CD4-positive, alpha-beta memory T cell (primary cell): Measurements from ENCODE around the gene RHBDL1. TPM values are rescaled to one million over a fixed set of nuclear protein-coding genes. Genes with fewer than 3 reads are reported as not detected.

Source experiments
- CTCF ChIA-PET: fragments of 350-600 bp; sonication (Branson Sonifier 250); formaldehyde crosslinking; loops from one replicate; lab custom pipeline; 2021; ENCODE audit warnings: inconsistent platforms; ENCODE audit not compliant: partially characterized antibody; lab: Charles Lee
- POLR2A ChIA-PET: fragments of 350-600 bp; sonication (Branson Sonifier 250); formaldehyde crosslinking; loops from one replicate; lab custom pipeline; 2021; ENCODE audit not compliant: partially characterized antibody; lab: Charles Lee
- DNase-seq, 5 donors: peaks; one replicate each; pipeline versions ENCODE4 v3.0.0 to v3.0.0-alpha.2; 2020 to 2022; ENCODE audit warnings: mixed read lengths in 1 of 5
- H3K27ac ChIP-seq: one replicate; pipeline ENCODE4 v1.7.0; 2013; ENCODE audit warnings: low read depth, low read length
- H3K27me3 ChIP-seq: 2 replicates; pipeline ENCODE4 v1.7.0; 2013; ENCODE audit warnings: mild to moderate bottlenecking, low read length, moderate library complexity; ENCODE audit not compliant: insufficient read depth
- H3K36me3 ChIP-seq: 2 replicates; pipeline ENCODE4 v1.7.0; 2013; ENCODE audit warnings: mild to moderate bottlenecking, low read length, moderate library complexity; ENCODE audit not compliant: insufficient read depth
- H3K4me1 ChIP-seq: 2 replicates; pipeline ENCODE4 v1.7.0; 2013; ENCODE audit warnings: mild to moderate bottlenecking, low read length, moderate library complexity; ENCODE audit not compliant: insufficient read depth
- H3K4me3 ChIP-seq, 2 donors: one replicate each; pipeline ENCODE4 v1.7.0; 2013; ENCODE audit warnings: low read length in 2 of 2, mild to moderate bottlenecking in 1 of 2
- H3K9me3 ChIP-seq, 2 donors: one replicate each; pipeline ENCODE4 v1.7.0; 2013; ENCODE audit warnings: low read length in 2 of 2, control low read depth in 1 of 2; ENCODE audit not compliant: control insufficient read depth in 1 of 2
- H3K27ac Mint-ChIP-seq, 7 donors: one replicate each; pipeline ENCODE4 v1.8.0; 2020 to 2021; ENCODE audit warnings: mixed read lengths in 7 of 7, mild to moderate bottlenecking in 6 of 7, inconsistent platforms in 3 of 7, moderate library complexity in 3 of 7
- H3K27me3 Mint-ChIP-seq, 2 donors: one replicate each; pipeline ENCODE4 v1.8.0; 2020 to 2021; ENCODE audit warnings: mixed read lengths in 2 of 2
- H3K36me3 Mint-ChIP-seq, 2 donors: one replicate each; pipeline ENCODE4 v1.8.0; 2020 to 2021; ENCODE audit warnings: mixed read lengths in 2 of 2, inconsistent platforms in 1 of 2, mild to moderate bottlenecking in 1 of 2
- H3K4me1 Mint-ChIP-seq, 4 donors: one replicate each; pipeline ENCODE4 v1.8.0; 2020 to 2021; ENCODE audit warnings: mixed read lengths in 4 of 4, mild to moderate bottlenecking in 1 of 4
- H3K4me3 Mint-ChIP-seq, 8 donors: one replicate each; pipeline ENCODE4 v1.8.0; 2020 to 2021; ENCODE audit warnings: mixed read lengths in 8 of 8, mild to moderate bottlenecking in 7 of 8, moderate library complexity in 6 of 8, inconsistent platforms in 3 of 8
- H3K9me3 Mint-ChIP-seq, 8 donors: one replicate each; pipeline ENCODE4 v1.8.0; 2020 to 2021; ENCODE audit warnings: mixed read lengths in 8 of 8, mild to moderate bottlenecking in 5 of 8, inconsistent platforms in 3 of 8, moderate library complexity in 1 of 8
- intact Hi-C: fragments of 100-400 bp; cut with micrococcal nuclease; formaldehyde crosslinking; loops from one replicate; pipeline ENCODE4 v1.15.1; 2023
- polyA plus RNA-seq, 2 donors: library from polyadenylated mRNA; unstranded; fragments of 300-500 nt; fragmentation: Illumina TruSeq; gene quantifications; one replicate each; pipeline ENCODE4 v1.2.3, GENCODE V29; 2021
- total RNA-seq, 2 experiments: library from RNA; stranded (reverse); gene quantifications; one replicate each; pipeline ENCODE4 v1.2.3, GENCODE V29; 2021

Gene RHBDL1
- total RNA-seq (1 to 10 TPM; 2.2 to 2.4 TPM), polyA plus RNA-seq (1 to 10 TPM; 2.1 to 2.8 TPM)

DNA sequence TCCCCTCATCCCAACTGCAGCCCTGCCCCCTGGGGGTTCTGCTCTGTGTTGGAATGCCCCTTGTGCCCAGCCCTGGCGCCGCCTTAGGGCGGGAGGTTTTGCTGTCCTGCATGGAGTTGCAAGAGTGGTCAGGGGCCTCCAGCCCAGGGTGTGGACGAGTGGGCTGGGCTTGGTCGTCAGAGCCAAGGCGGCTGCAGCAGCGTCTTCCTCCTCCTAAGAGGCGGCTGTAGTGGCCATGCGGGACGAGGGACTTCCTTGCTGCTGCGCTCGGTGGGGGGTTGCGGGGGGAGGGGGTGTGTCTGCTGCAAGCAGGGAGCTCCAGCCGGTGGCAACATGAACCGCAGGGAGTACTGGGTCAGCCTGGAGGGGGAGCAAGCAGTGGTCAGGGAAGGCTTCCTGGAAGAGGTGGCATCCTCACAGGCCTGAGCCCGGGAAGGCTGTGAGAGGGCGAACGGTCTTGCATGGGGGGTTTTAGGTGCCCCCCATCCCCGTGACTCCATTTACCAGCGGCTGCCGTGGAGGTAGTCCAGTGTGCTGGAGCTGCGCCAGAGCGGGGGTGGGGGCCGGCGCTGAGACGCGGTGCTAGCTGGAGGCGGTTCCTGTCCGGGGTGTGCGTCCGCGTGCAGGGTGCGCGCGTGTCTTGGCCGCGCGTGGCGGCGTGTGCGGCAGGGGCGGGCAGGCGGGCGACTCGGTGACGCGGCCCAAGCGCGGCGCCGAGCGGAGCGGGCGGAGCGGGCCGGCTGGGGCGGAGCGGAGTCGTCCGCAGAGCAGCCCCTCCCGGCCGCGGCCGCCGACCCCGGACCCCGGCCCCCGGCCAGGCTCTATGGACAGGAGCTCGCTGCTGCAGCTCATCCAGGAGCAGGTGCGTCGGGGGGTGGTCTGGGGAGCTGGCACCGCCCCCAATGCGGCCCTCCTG is at the start of gene RHBDL1:
TSS of gene RHBDL1 (plus strand) at position 704 of the 916 bp plus-strand sequence. CDS start at position 824, 120 bp downstream.
- Mint-ChIP-seq H3K4me1 (peaks cover 5 to 30% (median 18%) of the 10 kb centered on the region in 4 donors), H3K9me3 (no peaks in the 10 kb centered on the region), H3K36me3 (peaks cover 0 to 13% of the 10 kb centered on the region in 2 donors), H3K27ac (peak within 1 kb of the TSS in 2 of 7 donors; percentile 42 to 88), H3K27me3 (no peaks in the 10 kb centered on the region), H3K4me3 (peak within 1 kb of the TSS in 5 of 8 donors; percentile 29 to 72 (median 48))
- ChIA-PET CTCF (interaction anchor here (1.6 kb wide), 1 partner anchor 37 kb away, joined by 5 read pairs; no protein-coding TSS in a partner anchor), POLR2A (interaction anchor here (0.9 to 5.3 kb wide), 8 partner anchors 9 to 50 kb away, joined by 3 to 22 read pairs (median 4); partner anchors contain the start of genes ANTKMT, JMJD8, MCRIP2 and WDR24)
- intact Hi-C loops = no loop called here
- H3K27me3 ChIP-seq = no peaks in the 10 kb centered on the region
- peak within 1 kb of the TSS in 1 of 2 donors; percentile 24 for H3K4me3 ChIP-seq
- peaks cover 18% of the 10 kb centered on the region for H3K36me3 ChIP-seq
- peaks cover 19% of the 10 kb centered on the region for H3K4me1 ChIP-seq
- H3K27ac ChIP-seq = no peak within 1 kb of the TSS
- DNase-seq = no peak
- H3K9me3 ChIP-seq = no peaks in the 10 kb centered on the region

GRCh38 chr16:625977-626765 is 49.3 kb upstream of the RHBDL1 start:
- POLR2A ChIA-PET = no interaction called here
- CTCF ChIA-PET = no interaction called here
- Histone ChIP-seq H3K27ac (no peak overlapping the region), H3K9me3 (no peaks in the 10 kb centered on the region), H3K4me3 (no peak overlapping the region), H3K27me3 (no peaks in the 10 kb centered on the region), H3K36me3 (no peaks in the 10 kb centered on the region), H3K4me1 (peaks cover 4% of the 10 kb centered on the region)
- intact Hi-C loops = no loop called here
- Mint-ChIP-seq H3K4me3 (no peak overlapping the region), H3K9me3 (no peaks in the 10 kb centered on the region), H3K27ac (peak overlapping the region in 1 of 7 donors; percentile 53), H3K27me3 (no peaks in the 10 kb centered on the region), H3K4me1 (no peaks in the 10 kb centered on the region), H3K36me3 (peaks cover 0 to 7% of the 10 kb centered on the region in 2 donors)
- DNase-seq = peak in 1 of 5 donors; percentile 12

DNA sequence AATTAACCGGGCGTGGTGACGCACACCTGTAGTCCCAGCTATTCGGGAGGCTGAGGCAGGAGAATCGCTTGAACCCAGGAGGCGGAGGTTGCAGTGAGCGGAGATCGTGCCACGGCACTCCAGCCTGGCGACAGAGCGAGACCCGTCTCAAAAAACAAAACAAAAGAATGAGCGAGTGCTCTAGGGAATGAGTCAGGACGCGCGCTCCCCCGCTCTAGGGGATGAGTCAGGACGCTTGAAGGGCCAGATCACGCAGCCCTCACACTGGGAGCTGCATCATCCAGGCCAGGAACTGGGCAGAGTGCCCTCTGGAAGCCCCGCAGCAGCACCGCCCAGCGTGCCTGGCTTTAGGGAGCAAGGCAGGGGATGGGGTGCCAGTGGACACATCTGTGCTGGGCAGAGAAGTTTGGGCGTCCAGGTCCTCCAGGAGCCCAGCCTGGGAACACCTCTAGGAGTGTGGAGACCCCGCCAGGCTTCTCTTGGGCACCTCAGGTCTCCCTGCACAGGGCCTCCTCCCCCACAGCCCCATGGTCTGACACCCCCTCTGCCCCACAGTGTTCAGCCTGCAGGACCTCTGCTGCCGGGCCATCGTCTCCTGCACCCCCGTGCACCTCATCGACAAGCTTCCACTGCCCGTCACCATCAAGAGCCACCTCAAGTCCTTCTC is 48.6 kb upstream of the RHBDL1 start:
- Histone ChIP-seq H3K4me1 (peaks cover 5% of the 10 kb centered on the region), H3K27ac (no peak overlapping the region), H3K4me3 (no peak overlapping the region), H3K9me3 (no peaks in the 10 kb centered on the region), H3K27me3 (no peaks in the 10 kb centered on the region), H3K36me3 (no peaks in the 10 kb centered on the region)
- H3K27ac Mint-ChIP-seq = peak overlapping the region in 1 of 7 donors; percentile 53
- DNase-seq = peak in 1 of 5 donors; percentile 2
- H3K36me3 Mint-ChIP-seq = peaks cover 0 to 7% of the 10 kb centered on the region in 2 donors
- H3K9me3 Mint-ChIP-seq = no peaks in the 10 kb centered on the region
- intact Hi-C loops = no loop called here
- ChIA-PET POLR2A (no interaction called here), CTCF (no interaction called here)
- H3K4me3 Mint-ChIP-seq = no peak overlapping the region
- no peaks in the 10 kb centered on the region for H3K27me3 Mint-ChIP-seq
- H3K4me1 Mint-ChIP-seq = no peaks in the 10 kb centered on the region

- CTCF ChIA-PET = no interaction called here
Observed at GRCh38 chr16:627454-628239, 47.8 kb upstream of the RHBDL1 start.

GRCh38 chr16:628321-629061 is 47.0 kb upstream of the RHBDL1 start:
- no peak overlapping the region for H3K27ac Mint-ChIP-seq
- H3K27me3 ChIP-seq = no peaks in the 10 kb centered on the region
- ChIA-PET CTCF (no interaction called here), POLR2A (no interaction called here)
- H3K9me3 ChIP-seq = no peaks in the 10 kb centered on the region
- no peak overlapping the region for H3K27ac ChIP-seq
- peaks cover 0 to 7% of the 10 kb centered on the region in 2 donors for H3K36me3 Mint-ChIP-seq
- DNase-seq = peak in 1 of 5 donors; percentile 15
- H3K9me3 Mint-ChIP-seq = no peaks in the 10 kb centered on the region
- H3K4me3 Mint-ChIP-seq = no peak overlapping the region
- no peaks in the 10 kb centered on the region for H3K36me3 ChIP-seq
- H3K4me1 Mint-ChIP-seq = no peaks in the 10 kb centered on the region
- H3K27me3 Mint-ChIP-seq = no peaks in the 10 kb centered on the region
- H3K4me3 ChIP-seq = no peak overlapping the region
- peaks cover 5% of the 10 kb centered on the region for H3K4me1 ChIP-seq
- intact Hi-C loops = no loop called here

More at GRCh38 chr16:627454-628239, 47.8 kb upstream of the RHBDL1 start:
- Histone ChIP-seq H3K27ac (no peak overlapping the region), H3K9me3 (no peaks in the 10 kb centered on the region), H3K36me3 (no peaks in the 10 kb centered on the region), H3K4me3 (no peak overlapping the region), H3K4me1 (peaks cover 5% of the 10 kb centered on the region), H3K27me3 (no peaks in the 10 kb centered on the region)
- peak in 1 of 5 donors; percentile 17 for DNase-seq
- Mint-ChIP-seq H3K4me1 (no peaks in the 10 kb centered on the region), H3K9me3 (no peaks in the 10 kb centered on the region), H3K4me3 (no peak overlapping the region), H3K27ac (no peak overlapping the region), H3K36me3 (peaks cover 0 to 7% of the 10 kb centered on the region in 2 donors), H3K27me3 (no peaks in the 10 kb centered on the region)
- POLR2A ChIA-PET = no interaction called here
- intact Hi-C loops = no loop called here

DNA sequence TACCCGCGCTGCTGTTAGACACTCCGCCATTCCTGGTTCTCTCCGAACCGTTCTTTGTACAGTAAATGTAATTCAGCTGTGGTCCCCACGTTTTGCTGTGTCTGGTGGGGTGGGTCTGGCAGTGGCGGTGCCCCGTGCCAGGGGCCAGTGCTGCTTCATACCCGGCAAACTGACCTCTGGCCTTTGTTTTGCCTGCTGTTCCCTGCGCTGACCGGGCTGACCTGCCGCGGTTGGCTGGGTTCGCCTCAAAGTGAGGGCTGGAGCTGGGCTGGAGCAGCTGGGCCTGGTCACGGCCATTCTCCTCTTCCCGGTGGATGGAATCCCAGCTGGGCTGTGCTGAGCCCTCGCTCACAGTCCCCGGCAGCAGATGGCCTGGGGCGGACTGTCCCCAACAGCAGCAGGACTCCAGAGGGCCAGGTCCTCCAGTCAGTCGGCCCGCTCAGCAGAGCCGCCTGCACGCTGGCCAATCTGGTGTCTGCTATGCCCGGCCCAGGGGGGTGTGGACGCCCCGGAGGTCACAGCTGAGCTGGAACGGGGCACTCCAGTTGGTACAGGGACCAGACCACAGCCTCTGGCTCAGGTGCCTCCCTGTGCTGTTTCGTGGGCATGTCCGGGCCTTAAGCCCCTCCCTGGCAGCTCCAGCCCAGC is 46.2 kb upstream of the RHBDL1 start:
- DNase-seq = peak in 1 of 5 donors; percentile 14
- Mint-ChIP-seq H3K27me3 (no peaks in the 10 kb centered on the region), H3K9me3 (no peaks in the 10 kb centered on the region), H3K4me1 (no peaks in the 10 kb centered on the region), H3K4me3 (no peak overlapping the region), H3K36me3 (peaks cover 0 to 7% of the 10 kb centered on the region in 2 donors), H3K27ac (no peak overlapping the region)
- Histone ChIP-seq H3K4me3 (no peak overlapping the region), H3K36me3 (no peaks in the 10 kb centered on the region), H3K9me3 (no peaks in the 10 kb centered on the region), H3K27ac (no peak overlapping the region), H3K27me3 (no peaks in the 10 kb centered on the region), H3K4me1 (peaks cover 5% of the 10 kb centered on the region)
- intact Hi-C loops = no loop called here
- ChIA-PET CTCF (no interaction called here), POLR2A (interaction anchor here (1.0 kb wide), 1 partner anchor 9 kb away, joined by 3 read pairs; no protein-coding TSS in a partner anchor)
